Psoas muscle (tissue), 8 donors: ENCODE data around the gene ATP6V1G2. TPM values are rescaled to one million over a fixed set of nuclear protein-coding genes. Genes with fewer than 3 reads are reported as not detected.
"Not testable (repeated sequence)": the region's sequence is repeated elsewhere in the genome, so short reads cannot be mapped to it uniquely, and the experiment has no call there.

Experiments
- ATAC-seq, 4 donors: fragments of 200-7000 bp; cut with Tn5 transposase; one replicate each; pipeline ENCODE4 v1.9.1; 2020; ENCODE audit warnings: moderate library complexity in 3 of 4, mild to moderate bottlenecking in 2 of 4
- DNase-seq, 2 donors: peaks; one replicate each; pipeline ENCODE4 v3.0.0-alpha.2; 2020
- H3K27ac ChIP-seq: fragments of 200-600 bp; one replicate; pipeline ENCODE4 v1.8.0; 2022
- H3K27me3 ChIP-seq, 3 donors: fragments of 200-600 bp in 1 of 3; one replicate each; pipeline versions ENCODE4 v1.6.1 to v1.8.0; 2013 to 2022; ENCODE audit warnings: low read length in 2 of 3, mild to moderate bottlenecking in 2 of 3, moderate library complexity in 1 of 3; ENCODE audit not compliant: insufficient read depth in 3 of 3
- H3K36me3 ChIP-seq, 2 donors: fragments of 200-600 bp in 1 of 2; one replicate each; pipeline versions ENCODE4 v1.6.1 to v1.8.0; 2013 to 2022; ENCODE audit warnings: low read depth in 1 of 2, mild to moderate bottlenecking in 1 of 2, moderate library complexity in 1 of 2; ENCODE audit not compliant: insufficient read depth in 1 of 2
- H3K4me1 ChIP-seq: fragments of 200-600 bp; one replicate; pipeline ENCODE4 v1.8.0; 2022
- H3K4me3 ChIP-seq: fragments of 200-600 bp; one replicate; pipeline ENCODE4 v1.8.0; 2022; ENCODE audit warnings: mild to moderate bottlenecking
- H3K9me3 ChIP-seq: fragments of 200-600 bp; one replicate; pipeline ENCODE4 v1.8.0; 2022
- WGBS, 3 donors: extraction: QIAGEN DNeasy Blood & Tissue Kit; methylation state at CpG; one replicate each; pipeline versions ENCODE4 v1.1.6 to v1.1.7; 2013; 5-methylcytosine and 5-hydroxymethylcytosine counted together
- intact Hi-C, 2 donors: fragments of 100-400 bp; cut with DNase I; formaldehyde crosslinking; loops; one replicate each; pipeline versions ENCODE4 v1.11.0 to v1.14.2; 2022
- polyA plus RNA-seq, 3 donors: library from polyadenylated mRNA; stranded (reverse); fragments of 200-250 nt; gene quantifications; one replicate each; pipeline ENCODE4 v1.2.3, GENCODE V29; 2013
- total RNA-seq, 4 donors: library from RNA; stranded (reverse); fragmentation: NEBNext Ultra II Directional in 2 of 4; extraction: Animal tissue kit (Norgen Biotek cat#: 25700) in 2 of 4; gene quantifications; one replicate each; pipeline versions ENCODE4 v1.2.1 to v1.2.4, GENCODE V29; 2021 to 2023
- TF ChIP-seq, protein P1 (sequence below): fragments of 200-600 bp; IDR thresholded peaks from one replicate; pipeline ENCODE4 v1.8.0; 2022; ENCODE audit warnings: antibody characterized with exemption
- donor health status: healthy with polysubstance abuse.
- donor health status: DM: no; HTN: no; CAD: no; lungs with moderate emphysema.
- donor health status: Bipolar disorder and iron deficiency.
- donor health status: healthy.
- donor health status: DM: yes; HTN: yes; CAD: no.
- donor health status: DM: no; HTN: no; CAD: no.
- donor health status: DM: no; HTN: no; CAD: no.
- donor health status: DM: yes; HTN: yes; CAD: no.

Gene ATP6V1G2
- total and polyA plus RNA-seq, 7 donors = 0.66 to 4.7 (median 1.2) TPM

DNA sequence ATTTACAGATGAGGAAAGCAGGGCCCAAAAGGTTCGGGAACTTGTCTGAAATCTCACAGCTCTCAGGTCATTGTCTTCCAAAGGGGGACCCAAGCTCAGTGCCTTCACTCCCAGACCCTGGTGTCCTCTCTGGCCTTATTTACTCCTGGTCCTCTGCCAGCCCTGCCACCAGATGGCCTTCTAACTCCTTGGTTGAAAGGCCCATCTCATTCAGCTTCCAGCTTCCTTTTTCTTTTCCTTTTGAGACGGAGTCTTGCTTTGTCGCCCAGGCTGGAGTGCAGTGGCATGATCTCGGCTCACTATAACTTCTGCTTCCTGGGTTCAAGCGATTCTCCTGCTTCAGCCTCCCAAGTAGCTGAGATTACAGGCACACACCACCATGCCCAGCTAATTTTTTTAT, 5.0 kb upstream of the ATP6V1G2 start:
- H3K4me3 ChIP-seq, H3K27ac ChIP-seq, H3K9me3 ChIP-seq, H3K27me3 ChIP-seq, ATAC-seq, intact Hi-C loops: not testable (repeated sequence)
- Histone ChIP-seq H3K4me1 (peaks cover 11% of the 10 kb centered on the region), H3K36me3 (peaks cover 2 to 64% of the 10 kb centered on the region in 2 donors)
- WGBS, 3 donors = 56 to 65% (median 63%) methylated on average over 5 of the region's 5 CpGs
- TF ChIP-seq, protein P1, sequence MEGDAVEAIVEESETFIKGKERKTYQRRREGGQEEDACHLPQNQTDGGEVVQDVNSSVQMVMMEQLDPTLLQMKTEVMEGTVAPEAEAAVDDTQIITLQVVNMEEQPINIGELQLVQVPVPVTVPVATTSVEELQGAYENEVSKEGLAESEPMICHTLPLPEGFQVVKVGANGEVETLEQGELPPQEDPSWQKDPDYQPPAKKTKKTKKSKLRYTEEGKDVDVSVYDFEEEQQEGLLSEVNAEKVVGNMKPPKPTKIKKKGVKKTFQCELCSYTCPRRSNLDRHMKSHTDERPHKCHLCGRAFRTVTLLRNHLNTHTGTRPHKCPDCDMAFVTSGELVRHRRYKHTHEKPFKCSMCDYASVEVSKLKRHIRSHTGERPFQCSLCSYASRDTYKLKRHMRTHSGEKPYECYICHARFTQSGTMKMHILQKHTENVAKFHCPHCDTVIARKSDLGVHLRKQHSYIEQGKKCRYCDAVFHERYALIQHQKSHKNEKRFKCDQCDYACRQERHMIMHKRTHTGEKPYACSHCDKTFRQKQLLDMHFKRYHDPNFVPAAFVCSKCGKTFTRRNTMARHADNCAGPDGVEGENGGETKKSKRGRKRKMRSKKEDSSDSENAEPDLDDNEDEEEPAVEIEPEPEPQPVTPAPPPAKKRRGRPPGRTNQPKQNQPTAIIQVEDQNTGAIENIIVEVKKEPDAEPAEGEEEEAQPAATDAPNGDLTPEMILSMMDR = peak; percentile 34
- peak in 1 of 2 donors; percentile 69 for DNase-seq

DNA sequence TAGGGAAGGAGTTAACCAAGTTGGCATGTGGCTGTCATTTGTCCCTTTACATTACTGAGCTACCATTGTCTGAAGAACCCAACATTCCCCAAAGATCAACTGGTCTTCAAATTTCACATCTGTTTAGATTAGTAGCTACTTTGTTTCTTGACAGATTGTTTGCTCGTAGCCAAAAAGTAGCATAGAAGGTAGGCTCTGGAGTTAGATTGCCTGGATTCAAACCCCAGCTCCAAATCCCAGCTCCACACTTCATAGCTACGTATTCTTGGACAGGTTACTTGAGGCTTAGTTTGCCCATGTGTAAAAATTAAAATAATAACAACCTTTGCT, 2.1 kb upstream of the ATP6V1G2 start:
- H3K27me3 ChIP-seq = no peaks in the 10 kb centered on the region
- no peak for DNase-seq
- H3K4me3 ChIP-seq = peak overlapping the region; percentile 71
- 85 to 90% (median 88%) methylated on average over 2 of the region's 2 CpGs for WGBS, 3 donors
- TF ChIP-seq, protein P1 = no peak
- peaks cover 2 to 43% of the 10 kb centered on the region in 2 donors for H3K36me3 ChIP-seq
- peaks cover 11% of the 10 kb centered on the region for H3K4me1 ChIP-seq
- ATAC-seq = no peak
- no peaks in the 10 kb centered on the region for H3K9me3 ChIP-seq
- intact Hi-C loops = loop anchor here (5.0 to 10.0 kb wide), 7 partner anchors 34 to 416 kb away; partner anchors contain the start of genes LTB (in 2 of the 2), AIF1 (in 1 of the 2), C6orf47 (in 1 of the 2) and EHMT2 (in 1 of the 2)
- H3K27ac ChIP-seq = peak overlapping the region; percentile 86

DNA sequence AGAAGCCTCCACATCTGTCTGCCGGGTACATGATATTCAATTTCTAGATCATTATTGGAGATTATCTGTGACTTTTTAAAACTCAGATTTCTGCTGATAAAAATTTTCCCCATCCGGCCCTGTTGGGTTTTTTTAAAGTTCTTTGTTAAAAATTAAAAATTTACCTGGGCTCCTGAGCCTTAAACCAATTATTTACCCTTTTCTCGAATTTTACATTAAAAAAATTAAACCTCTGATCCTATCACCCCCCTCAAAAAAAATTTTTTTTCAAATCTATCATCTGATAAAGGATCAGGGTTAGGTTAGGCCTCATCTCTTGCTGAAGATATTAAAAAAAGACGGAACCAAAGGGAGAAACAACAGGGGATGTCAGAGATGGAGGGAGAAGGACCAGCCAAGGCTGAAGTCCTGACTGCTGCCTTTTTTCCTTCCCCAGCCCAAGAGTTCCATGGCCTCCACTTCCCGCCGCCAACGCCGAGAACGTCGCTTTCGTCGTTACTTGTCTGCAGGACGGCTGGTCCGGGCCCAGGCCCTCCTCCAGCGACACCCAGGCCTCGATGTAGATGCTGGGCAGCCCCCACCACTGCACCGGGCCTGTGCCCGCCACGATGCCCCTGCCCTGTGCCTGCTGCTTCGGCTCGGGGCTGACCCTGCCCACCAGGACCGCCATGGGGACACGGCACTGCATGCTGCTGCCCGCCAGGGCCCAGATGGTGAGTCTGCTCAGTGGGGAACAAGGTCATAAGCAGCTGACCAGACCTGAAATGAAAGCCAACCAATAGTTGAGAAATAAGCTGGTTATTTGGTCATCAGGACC, 1.5 kb upstream of the ATP6V1G2 start:
- Histone ChIP-seq H3K27ac (peak overlapping the region; percentile 86), H3K27me3 (no peaks in the 10 kb centered on the region), H3K9me3 (no peaks in the 10 kb centered on the region), H3K36me3 (peaks cover 2 to 37% of the 10 kb centered on the region in 2 donors), H3K4me1 (peaks cover 15% of the 10 kb centered on the region), H3K4me3 (peak overlapping the region; percentile 71)
- DNase-seq (peak in 1 of 2 donors; percentile 57), ATAC-seq (peak in 1 of 4 donors; percentile 5)
- TF ChIP-seq, protein P1 = no peak
- intact Hi-C loops = loop anchor here (2.0 to 10.0 kb wide), 8 partner anchors 34 to 417 kb away; partner anchors contain the start of genes LTB (in 2 of the 2), AIF1 (in 1 of the 2), C6orf47 (in 1 of the 2) and EHMT2 (in 1 of the 2)
- WGBS, 3 donors = 73 to 79% (median 74%) methylated on average over 24 of the region's 24 CpGs

DNA sequence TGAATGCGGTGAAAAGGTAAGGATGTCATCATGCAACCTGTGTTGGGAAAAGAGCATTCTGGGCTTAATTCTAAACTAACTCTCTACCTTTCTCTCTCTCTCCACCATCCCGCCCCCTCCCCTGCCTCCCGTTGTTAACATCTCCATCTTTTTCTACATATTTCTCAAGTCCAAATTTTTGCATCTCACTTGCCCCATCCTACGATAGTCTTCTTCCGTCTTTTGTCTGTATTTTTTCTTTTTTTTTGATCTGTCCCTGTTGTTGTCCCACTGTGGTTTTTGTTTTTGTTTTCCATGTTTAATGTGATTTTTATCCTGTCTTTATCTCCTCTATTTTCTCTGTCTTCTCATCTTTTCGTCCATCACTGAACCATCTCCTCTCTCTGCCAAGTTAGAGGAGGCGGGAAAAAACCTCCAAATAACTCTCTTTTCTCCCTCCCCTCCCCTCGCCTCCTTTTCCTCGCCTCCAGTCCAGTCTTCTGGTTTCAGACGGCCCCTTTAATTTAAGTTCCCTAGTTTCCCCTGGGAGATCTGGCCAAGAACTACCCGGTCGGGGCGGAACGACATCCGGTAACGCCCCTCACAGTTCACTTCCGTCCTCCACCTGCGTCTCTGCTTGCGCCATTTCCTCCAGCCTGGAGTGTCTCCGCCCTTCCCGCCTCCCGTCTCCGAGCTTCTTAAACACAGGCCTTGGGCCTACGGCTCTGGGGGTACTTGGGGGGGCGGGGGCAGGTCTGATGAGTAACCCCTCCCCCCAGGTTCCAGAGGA, 734 bp upstream of the ATP6V1G2 start, which contains the start of gene NFKBIL1:
Gene NFKBIL1 (plus strand): TSS at position 651 of the 769 bp plus-strand sequence. CDS start 87 bp downstream, at position 738.
- intact Hi-C loops = loop anchor here (1.0 to 10.0 kb wide), 9 partner anchors 35 to 418 kb away; partner anchors contain the start of genes LTB (in 2 of the 2), AIF1 (in 1 of the 2), C6orf47 (in 1 of the 2) and EHMT2 (in 1 of the 2)

More for the DNA sequence above, 734 bp upstream of the ATP6V1G2 start, which contains the start of gene NFKBIL1:
- ATAC-seq (peak; percentile 96 to 97 (median 96)), DNase-seq (peak; percentile 95 to 97)
- no peaks in the 10 kb centered on the region for H3K27me3 ChIP-seq
- TF ChIP-seq, protein P1 = no peak
- H3K27ac ChIP-seq = peak within 1 kb of the TSS; percentile 86
- no peaks in the 10 kb centered on the region for H3K9me3 ChIP-seq
- WGBS, 3 donors = 0% methylated on average over 25 of the region's 25 CpGs
- H3K4me1 ChIP-seq = peaks cover 19% of the 10 kb centered on the region
- peak within 1 kb of the TSS; percentile 71 for H3K4me3 ChIP-seq
- H3K36me3 ChIP-seq = peaks cover 2 to 35% of the 10 kb centered on the region in 2 donors
